Inferior parietal cortex (tissue), 1 donor: ENCODE measurements around the gene TMC8.
"Not testable (repeated sequence)": the region's sequence is repeated elsewhere in the genome, so short reads cannot be mapped to it uniquely, and the experiment has no call there.

Experiments used
- DNase-seq: peaks from one replicate; pipeline ENCODE4 v3.0.0-alpha.2; 2016; ENCODE audit errors: extremely low spot score

Gene TMC8

GRCh38 chr17:78154903-78155811 is 24.6 kb downstream of the TMC8 start:
- DNase-seq: no peak

GRCh38 chr17:78159575-78160158 is 29.1 kb downstream of the TMC8 start:
- DNase-seq: no peak

GRCh38 chr17:78163881-78164747 is 33.5 kb downstream of the TMC8 start:
- no peak for DNase-seq

- no peak for DNase-seq
Measured at GRCh38 chr17:78164748-78165607, 34.4 kb downstream of the TMC8 start.

- DNase-seq: no peak
Measured at GRCh38 chr17:78166416-78166815, 35.8 kb downstream of the TMC8 start.

- DNase-seq: peak; percentile 77
Measured at GRCh38 chr17:78168242-78168902, 37.8 kb downstream of the TMC8 start, which contains the start of gene SYNGR2. TSS of gene SYNGR2 (plus strand) at chr17:78168581. CDS start at chr17:78168617, 36 bp downstream.

GRCh38 chr17:78168903-78169793 is 38.6 kb downstream of the TMC8 start:
- no peak for DNase-seq

- no peak for DNase-seq
Measured at GRCh38 chr17:78170692-78171590, 40.4 kb downstream of the TMC8 start.

- DNase-seq: not testable (repeated sequence)
Measured at GRCh38 chr17:78171591-78172248, 41.1 kb downstream of the TMC8 start.

- no peak for DNase-seq
Measured at GRCh38 chr17:78172249-78173051, 41.9 kb downstream of the TMC8 start.

- DNase-seq: no peak
Measured at GRCh38 chr17:78173097-78173715, 42.6 kb downstream of the TMC8 start.

GRCh38 chr17:78174346-78174869 is 43.8 kb downstream of the TMC8 start:
- peak; percentile 57 for DNase-seq

GRCh38 chr17:78174870-78175642 is 44.5 kb downstream of the TMC8 start:
- DNase-seq: no peak

- no peak for DNase-seq
Measured at GRCh38 chr17:78175643-78175981, 45.0 kb downstream of the TMC8 start.

GRCh38 chr17:78176548-78177025 is 46.0 kb downstream of the TMC8 start:
- peak; percentile 61 for DNase-seq

- DNase-seq: no peak
Measured at GRCh38 chr17:78179372-78179771, 48.8 kb downstream of the TMC8 start.
